ENCODE measurements around the gene RIPOR2. TPM values are rescaled to one million over a fixed set of nuclear protein-coding genes. Genes with fewer than 3 reads are reported as not detected.
"Not testable (repeated sequence)": the region's sequence is repeated elsewhere in the genome, so short reads cannot be mapped to it uniquely, and the experiment has no call there.

The RIPOR2 gene
- total RNA-seq, 1 donor from 2014 or later, result 1.1 TPM

GRCh38 chr6:24916496-24916895 lies 19.3 kb downstream of the RIPOR2 start:
- DNase-seq (ENCODE audit: low spot score), result no peak
- H3K9me3 Mint-ChIP-seq (ENCODE audit: unreplicated experiment), result no peaks in the 10 kb centered on the region
- peaks cover 8% of the 10 kb centered on the region for H3K27me3 Mint-ChIP-seq (ENCODE audit: unreplicated experiment)
- no peak overlapping the region for H3K4me3 Mint-ChIP-seq (ENCODE audit: unreplicated experiment)
- TF ChIP-seq CTCF (IDR thresholded peaks at IDR 0.05; ENCODE audit: unreplicated experiment), result no peak
- H3K27ac Mint-ChIP-seq (ENCODE audit: unreplicated experiment), result no peak overlapping the region
- H3K4me1 Mint-ChIP-seq (ENCODE audit: unreplicated experiment), result peaks cover 26% of the 10 kb centered on the region
- no peaks in the 10 kb centered on the region for H3K36me3 Mint-ChIP-seq (ENCODE audit: low read depth, unreplicated experiment)

GRCh38 chr6:24915641-24916040 lies 20.1 kb downstream of the RIPOR2 start:
- H3K4me3 Mint-ChIP-seq (ENCODE audit: unreplicated experiment), result no peak overlapping the region

GRCh38 chr6:24914082-24914481 lies 21.7 kb downstream of the RIPOR2 start:
- not testable (repeated sequence) for H3K9me3 Mint-ChIP-seq (ENCODE audit: unreplicated experiment); H3K27ac Mint-ChIP-seq (ENCODE audit: unreplicated experiment); DNase-seq (ENCODE audit: low spot score); H3K36me3 Mint-ChIP-seq (ENCODE audit: low read depth, unreplicated experiment); H3K4me3 Mint-ChIP-seq (ENCODE audit: unreplicated experiment)
- Mint-ChIP-seq H3K27me3 (ENCODE audit: unreplicated experiment) (peaks cover 23% of the 10 kb centered on the region), H3K4me1 (ENCODE audit: unreplicated experiment) (peaks cover 32% of the 10 kb centered on the region)

More at GRCh38 chr6:24915641-24916040, 20.1 kb downstream of the RIPOR2 start:
- DNase-seq (ENCODE audit: low spot score), result no peak
- H3K36me3 Mint-ChIP-seq (ENCODE audit: low read depth, unreplicated experiment), result no peaks in the 10 kb centered on the region
- peaks cover 10% of the 10 kb centered on the region for H3K27me3 Mint-ChIP-seq (ENCODE audit: unreplicated experiment)
- no peak for TF ChIP-seq CTCF (IDR thresholded peaks at IDR 0.05; ENCODE audit: unreplicated experiment)
- H3K27ac Mint-ChIP-seq (ENCODE audit: unreplicated experiment), result no peak overlapping the region
- peaks cover 29% of the 10 kb centered on the region for H3K4me1 Mint-ChIP-seq (ENCODE audit: unreplicated experiment)
- no peaks in the 10 kb centered on the region for H3K9me3 Mint-ChIP-seq (ENCODE audit: unreplicated experiment)

- no peak for DNase-seq (ENCODE audit: low spot score)
- TF ChIP-seq CTCF (IDR thresholded peaks at IDR 0.05; ENCODE audit: unreplicated experiment), result no peak
- peak overlapping the region; percentile 87 for H3K4me3 Mint-ChIP-seq (ENCODE audit: unreplicated experiment)
- no peaks in the 10 kb centered on the region for H3K36me3 Mint-ChIP-seq (ENCODE audit: low read depth, unreplicated experiment)
- peaks cover 27% of the 10 kb centered on the region for H3K4me1 Mint-ChIP-seq (ENCODE audit: unreplicated experiment)
- peaks cover 24% of the 10 kb centered on the region for H3K27me3 Mint-ChIP-seq (ENCODE audit: unreplicated experiment)
- H3K27ac Mint-ChIP-seq (ENCODE audit: unreplicated experiment), result no peak overlapping the region
- no peaks in the 10 kb centered on the region for H3K9me3 Mint-ChIP-seq (ENCODE audit: unreplicated experiment)
Observed at GRCh38 chr6:24911796-24912382, 23.9 kb downstream of the RIPOR2 start.

GRCh38 chr6:24910961-24911725 lies 24.6 kb downstream of the RIPOR2 start:
- H3K9me3 Mint-ChIP-seq (ENCODE audit: unreplicated experiment), result no peaks in the 10 kb centered on the region
- no peak overlapping the region for H3K27ac Mint-ChIP-seq (ENCODE audit: unreplicated experiment)
- H3K4me1 Mint-ChIP-seq (ENCODE audit: unreplicated experiment), result peaks cover 20% of the 10 kb centered on the region
- peak; percentile 36 for DNase-seq (ENCODE audit: low spot score)
- TF ChIP-seq CTCF (IDR thresholded peaks at IDR 0.05; ENCODE audit: unreplicated experiment), result no peak
- peaks cover 24% of the 10 kb centered on the region for H3K27me3 Mint-ChIP-seq (ENCODE audit: unreplicated experiment)
- H3K4me3 Mint-ChIP-seq (ENCODE audit: unreplicated experiment), result peak overlapping the region; percentile 93
- H3K36me3 Mint-ChIP-seq (ENCODE audit: low read depth, unreplicated experiment), result no peaks in the 10 kb centered on the region
